H7 (cell line): ENCODE data around the gene TMEM54. TPM values are rescaled to one million over a fixed set of nuclear protein-coding genes. Genes with fewer than 3 reads are reported as not detected.

ENCODE experiments used
- DNase-seq: peaks from one replicate; pipeline ENCODE4 v3.0.0; 2012
- H3K27me3 ChIP-seq: 2 replicates; pipeline ENCODE4 v1.6.0; 2011; ENCODE audit warnings: mild to moderate bottlenecking, low read length; ENCODE audit not compliant: control insufficient read depth, insufficient read depth
- H3K36me3 ChIP-seq: replicated peaks from 2 replicates; pipeline ENCODE4 v1.5.1; 2011; ENCODE audit warnings: low read length; ENCODE audit not compliant: control insufficient read depth, insufficient read depth
- H3K4me3 ChIP-seq: 2 replicates; pipeline ENCODE4 v1.5.1; 2011; ENCODE audit warnings: low read depth, mild to moderate bottlenecking, control low read depth, low read length, moderate library complexity; ENCODE audit not compliant: insufficient read depth
- total RNA-seq: library from RNA; depleted of rRNA; stranded (reverse); fragments of >200 nt; shearing (Covaris generic); gene quantifications from 2 replicates; pipeline ENCODE4 v1.2.3, GENCODE V29; 2014

The TMEM54 gene
- total RNA-seq, 1 experiment from 2014 or later = 9.8 TPM

DNA sequence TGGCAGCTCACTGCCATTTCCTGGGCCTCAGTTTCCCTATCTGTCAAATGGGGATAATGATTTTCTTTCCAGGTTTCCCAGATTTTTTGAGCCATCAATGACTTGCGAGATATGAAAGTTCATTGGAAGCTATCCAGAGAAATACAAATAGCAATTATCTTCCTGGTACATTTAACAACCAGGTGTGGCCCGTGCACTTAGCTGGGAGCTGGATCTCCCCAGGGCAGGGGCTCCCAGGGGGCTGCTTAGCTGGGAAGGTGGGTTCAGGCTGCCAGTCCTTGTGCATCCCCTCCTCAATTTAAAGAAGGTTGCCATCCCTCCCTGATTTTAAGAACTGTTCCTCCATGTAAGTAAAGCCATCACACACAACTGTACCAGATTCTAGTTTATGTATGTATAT is 3.6 kb upstream of the TMEM54 start:
- H3K4me3 ChIP-seq = no peak overlapping the region
- no peaks in the 10 kb centered on the region for H3K36me3 ChIP-seq
- DNase-seq = no peak
- peaks cover 36% of the 10 kb centered on the region for H3K27me3 ChIP-seq

GRCh38 chr1:32903991-32904785 is 3.0 kb upstream of the TMEM54 start:
- peak; percentile 52 for DNase-seq
- Histone ChIP-seq H3K27me3 (peaks cover 42% of the 10 kb centered on the region), H3K36me3 (no peaks in the 10 kb centered on the region), H3K4me3 (no peak overlapping the region)

DNA sequence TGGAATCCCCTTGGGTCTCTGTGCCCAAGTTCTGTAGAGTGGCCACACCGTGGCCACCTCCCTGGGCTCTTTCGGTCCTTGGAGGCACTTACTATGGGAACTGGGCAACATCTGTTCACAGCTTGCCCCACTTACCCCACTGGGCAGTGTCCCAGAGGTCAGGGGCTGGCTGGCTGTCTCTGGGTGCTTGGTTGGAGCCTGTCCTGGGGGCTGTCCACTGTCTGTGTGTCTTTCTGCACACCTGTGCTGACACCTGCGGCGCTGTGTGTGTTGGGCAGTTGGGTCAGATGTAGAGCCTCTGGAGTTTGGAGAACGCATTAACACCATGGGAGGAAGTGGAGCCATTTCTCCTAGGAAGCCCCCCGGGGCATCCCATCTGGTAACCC is 1.3 kb upstream of the TMEM54 start:
- DNase-seq = peak; percentile 30
- peaks cover 56% of the 10 kb centered on the region for H3K27me3 ChIP-seq
- no peak overlapping the region for H3K4me3 ChIP-seq
- H3K36me3 ChIP-seq = no peaks in the 10 kb centered on the region

- peak overlapping the region; percentile 61 for H3K4me3 ChIP-seq
- no peaks in the 10 kb centered on the region for H3K36me3 ChIP-seq
- DNase-seq = peak; percentile 26
- peaks cover 58% of the 10 kb centered on the region for H3K27me3 ChIP-seq
Measured at GRCh38 chr1:32901823-32902534, 790 bp upstream of the TMEM54 start.

DNA sequence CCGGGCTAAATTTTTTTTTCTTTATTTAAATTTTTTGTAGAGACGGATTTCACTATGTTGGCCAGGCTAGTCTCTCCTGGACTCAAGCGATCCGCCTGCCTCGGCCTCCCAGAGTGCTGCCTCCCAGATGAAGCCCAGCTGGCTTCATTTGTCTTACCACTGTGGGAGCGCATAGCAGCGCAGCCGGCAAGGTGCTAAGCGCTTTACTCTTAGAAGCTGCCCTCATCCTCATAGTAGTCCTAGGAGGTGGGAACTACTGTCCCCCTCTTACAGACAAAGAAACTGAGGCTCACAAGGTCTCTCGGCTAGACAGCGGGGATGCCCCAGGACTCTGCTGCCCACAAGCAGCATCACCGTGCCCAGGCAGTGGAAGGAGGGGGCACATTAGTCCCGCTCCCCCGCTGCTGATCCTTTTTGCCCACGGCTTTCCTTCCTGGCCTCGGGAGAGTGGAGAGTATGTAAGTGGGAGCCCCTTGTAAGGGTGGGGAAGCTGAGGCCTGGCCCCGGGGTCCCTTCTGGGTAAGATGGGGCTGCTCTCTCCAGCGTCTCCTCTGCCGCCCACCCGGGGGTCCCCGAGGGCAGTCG is 726 bp downstream of the TMEM54 start:
- Histone ChIP-seq H3K27me3 (peaks cover 66% of the 10 kb centered on the region), H3K4me3 (peak overlapping the region; percentile 61)
- DNase-seq = peak; percentile 66

DNA sequence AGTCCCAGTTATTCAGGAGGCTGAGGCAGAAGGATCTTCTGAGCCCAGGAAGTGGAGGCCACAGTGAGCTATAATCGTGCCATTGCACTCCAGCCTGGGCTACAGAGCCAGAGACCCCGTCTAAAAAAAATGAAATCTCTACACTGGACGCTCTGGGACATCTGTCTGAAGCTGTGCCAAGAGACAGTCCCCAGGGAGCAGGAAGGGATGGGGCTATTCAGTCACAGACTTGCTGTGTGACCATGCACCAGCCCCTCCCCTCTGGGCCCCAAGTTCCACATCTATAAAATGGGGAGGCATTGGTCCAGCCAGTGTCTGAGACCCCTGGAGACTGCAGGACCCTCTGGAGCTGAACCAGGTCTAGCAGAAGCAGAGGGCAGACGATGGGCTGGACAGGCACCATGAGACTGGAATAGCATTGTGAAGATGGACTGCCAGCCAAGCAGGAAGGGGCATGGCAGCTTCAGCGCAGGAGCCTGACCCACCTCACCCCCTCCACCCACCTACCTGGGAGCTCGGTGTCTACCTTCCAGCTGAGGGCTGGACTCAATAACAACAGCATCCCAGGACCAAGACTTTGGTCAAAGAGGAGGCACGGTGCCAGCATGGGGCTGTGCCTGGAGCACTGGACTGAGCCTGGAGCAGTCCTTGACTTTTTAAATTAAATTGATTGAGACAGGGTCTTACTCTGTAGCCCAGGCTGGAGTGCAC is 1.4 kb downstream of the TMEM54 start:
- Histone ChIP-seq H3K36me3 (no peaks in the 10 kb centered on the region), H3K27me3 (peaks cover 63% of the 10 kb centered on the region), H3K4me3 (no peak overlapping the region)
- DNase-seq = peak; percentile 33

More for the DNA sequence above, 726 bp downstream of the TMEM54 start:
- no peaks in the 10 kb centered on the region for H3K36me3 ChIP-seq

DNA sequence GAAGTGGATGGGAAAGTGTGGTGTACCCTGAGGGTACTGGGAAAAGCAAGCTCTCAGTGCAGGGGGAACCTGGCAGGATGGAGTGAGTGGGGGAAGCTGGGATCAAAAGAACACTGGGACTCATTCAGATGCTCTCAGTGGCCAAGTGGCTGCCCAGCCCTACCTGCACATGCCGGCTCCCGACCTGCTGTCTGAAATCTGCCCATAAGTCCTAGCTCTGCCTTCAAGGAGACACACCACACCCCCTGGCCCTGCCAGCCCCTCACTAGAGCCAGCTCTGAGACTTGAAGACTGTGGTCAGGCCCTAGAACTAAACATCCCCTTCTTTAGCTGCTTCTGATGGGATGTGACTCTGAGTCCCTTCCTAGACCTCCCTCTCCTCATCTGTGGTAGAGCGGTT is 2.2 kb downstream of the TMEM54 start:
- H3K4me3 ChIP-seq = no peak overlapping the region
- H3K27me3 ChIP-seq = peaks cover 62% of the 10 kb centered on the region
- H3K36me3 ChIP-seq = no peaks in the 10 kb centered on the region
- DNase-seq = peak; percentile 16

DNA sequence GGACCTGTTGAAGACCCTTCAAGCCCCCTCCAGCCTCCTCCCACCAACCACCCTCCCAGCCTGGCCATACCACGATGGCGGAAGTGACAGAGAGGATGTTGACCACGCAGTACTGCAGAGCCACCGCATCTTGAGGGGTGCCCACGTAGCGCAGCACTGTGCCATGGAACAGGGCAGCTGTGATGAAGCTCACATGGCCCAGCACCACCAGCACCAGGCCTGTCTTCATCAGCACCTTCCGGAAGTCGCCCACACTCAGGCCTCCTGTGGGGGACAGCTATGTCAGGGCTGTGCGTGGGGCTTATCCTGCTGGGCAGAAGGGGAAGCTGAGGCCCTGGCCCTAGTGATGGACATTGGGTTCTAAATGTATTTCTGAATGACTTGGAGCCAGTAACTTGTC is 3.1 kb downstream of the TMEM54 start:
- Histone ChIP-seq H3K4me3 (no peak overlapping the region), H3K27me3 (peaks cover 65% of the 10 kb centered on the region), H3K36me3 (no peaks in the 10 kb centered on the region)
- DNase-seq = peak; percentile 11

DNA sequence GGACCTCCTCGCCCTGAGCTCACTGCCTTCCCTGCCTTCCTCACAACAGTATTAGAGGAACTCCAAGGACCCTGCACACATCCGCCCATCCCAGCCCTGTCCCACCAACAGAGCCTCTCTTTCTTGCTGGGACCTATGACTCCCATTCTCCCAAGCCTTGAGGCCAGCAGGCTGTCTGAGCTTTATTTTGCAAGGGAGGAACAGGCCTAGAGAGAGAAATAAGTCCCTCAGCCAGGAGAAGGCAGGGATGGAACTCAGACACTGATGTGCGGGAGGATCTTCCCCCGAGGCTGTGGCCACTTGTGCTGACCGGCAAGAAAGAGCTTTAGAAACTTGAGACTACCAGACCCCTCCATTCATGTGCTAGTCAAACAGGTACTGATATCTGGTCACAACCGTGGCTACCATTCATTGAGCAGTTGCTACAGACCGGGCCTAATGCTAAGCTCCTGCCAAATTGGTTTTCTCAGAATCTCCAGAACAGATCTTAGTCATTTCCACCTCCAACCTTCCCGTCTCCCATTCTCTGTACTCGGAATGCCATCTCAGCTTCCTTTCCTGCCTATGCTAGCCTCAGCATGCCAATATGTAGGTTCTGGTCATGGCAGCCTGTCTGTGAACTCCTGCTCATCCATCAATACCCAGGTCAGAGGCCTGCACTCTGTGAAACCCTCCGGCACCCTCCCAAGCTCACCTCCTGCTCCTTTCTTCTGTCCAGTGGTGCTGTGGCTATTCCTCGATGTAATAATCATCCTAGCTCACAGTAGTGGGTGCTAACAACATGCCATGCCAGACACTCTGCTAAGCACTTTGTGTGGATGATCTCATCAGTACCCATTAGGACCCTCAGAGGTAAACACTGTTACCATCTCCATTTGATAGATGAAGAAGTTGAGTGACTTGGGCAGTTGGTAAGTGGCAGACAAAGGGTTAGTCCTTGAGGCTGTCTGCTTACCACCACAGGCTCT is 3.8 kb downstream of the TMEM54 start:
- Histone ChIP-seq H3K36me3 (no peaks in the 10 kb centered on the region), H3K4me3 (no peak overlapping the region), H3K27me3 (peaks cover 65% of the 10 kb centered on the region)
- DNase-seq = peak; percentile 14

GRCh38 chr1:32896451-32896850 is 4.7 kb downstream of the TMEM54 start:
- Histone ChIP-seq H3K36me3 (no peaks in the 10 kb centered on the region), H3K27me3 (peaks cover 65% of the 10 kb centered on the region), H3K4me3 (no peak overlapping the region)
- peak; percentile 23 for DNase-seq

DNA sequence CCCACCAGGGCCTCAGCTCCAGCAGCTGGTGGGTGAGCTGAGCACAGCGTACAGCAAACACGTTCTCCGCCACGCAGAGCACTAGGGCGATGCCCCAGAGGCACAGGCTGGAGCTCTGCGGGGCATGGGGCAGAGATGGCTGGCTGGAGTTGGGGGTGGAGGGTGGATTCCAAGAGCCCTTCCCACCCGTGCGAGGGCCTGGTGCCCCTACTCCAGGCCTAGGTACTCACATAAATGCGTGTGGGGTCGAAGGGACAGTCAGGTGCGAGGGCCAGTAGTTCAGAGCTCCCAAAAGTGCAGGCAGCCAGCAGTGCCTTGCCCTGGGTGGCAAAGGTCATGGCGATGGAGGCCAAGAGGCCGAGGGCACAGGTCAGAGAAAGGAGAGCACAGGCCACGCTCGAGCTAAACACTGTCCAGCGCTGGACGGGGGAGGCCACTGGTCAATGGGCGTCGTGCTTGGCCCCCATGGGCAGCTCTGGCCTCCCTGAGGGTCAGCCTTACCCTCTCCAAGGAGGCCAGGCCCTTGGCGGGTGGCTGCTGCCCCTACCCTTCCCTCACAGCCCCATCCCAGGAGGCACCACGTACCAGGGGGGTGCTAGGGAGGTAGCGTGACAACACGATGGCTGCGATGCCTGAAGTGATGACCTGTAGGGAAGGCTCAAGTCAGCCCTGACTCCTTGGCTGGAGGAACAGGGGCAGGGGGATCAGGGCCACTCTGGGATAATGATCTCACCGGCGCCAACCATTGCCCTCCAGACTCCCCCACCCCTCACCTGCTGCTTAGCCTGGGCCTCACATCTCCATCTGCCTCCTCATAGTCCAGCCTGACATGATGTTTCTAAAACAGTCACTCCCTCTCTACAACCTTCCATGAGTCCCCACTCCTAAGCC is 5.6 kb downstream of the TMEM54 start:
- Histone ChIP-seq H3K4me3 (no peak overlapping the region), H3K27me3 (peaks cover 65% of the 10 kb centered on the region), H3K36me3 (no peaks in the 10 kb centered on the region)
- peak; percentile 44 for DNase-seq

DNA sequence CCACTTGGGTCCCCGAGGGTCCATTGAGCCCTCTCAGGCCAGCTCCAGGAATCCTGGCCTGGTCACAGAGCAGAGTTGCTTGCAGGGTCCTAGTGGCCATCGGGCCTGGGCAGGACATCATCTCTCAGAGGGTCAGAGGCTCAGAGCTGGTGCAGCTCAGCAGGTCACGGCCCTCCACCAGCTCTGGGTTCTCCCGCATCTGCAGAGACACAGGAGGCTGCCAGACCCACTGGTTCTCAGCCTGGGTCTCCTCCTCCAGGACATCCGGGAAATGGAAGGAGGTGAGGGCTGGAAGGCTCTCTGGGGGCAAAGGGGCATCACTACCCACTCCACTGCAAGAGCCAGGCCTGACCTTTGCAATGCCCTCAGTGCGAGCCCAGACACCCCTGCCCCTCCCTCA is 6.5 kb downstream of the TMEM54 start:
- peak; percentile 51 for DNase-seq
- no peak overlapping the region for H3K4me3 ChIP-seq
- peaks cover 61% of the 10 kb centered on the region for H3K27me3 ChIP-seq
- no peaks in the 10 kb centered on the region for H3K36me3 ChIP-seq
